Frontal cortex (tissue), 4 donors: Measurements from ENCODE around the gene NUAK2. TPM values are rescaled to one million over a fixed set of nuclear protein-coding genes. Genes with fewer than 3 reads are reported as not detected.

ENCODE experiments used
- DNase-seq, 2 donors: peaks; one replicate each; pipeline ENCODE4 v3.0.0; 2012; ENCODE audit warnings: low spot score in 2 of 2
- FAIRE-seq: peaks from 2 replicates; lab custom pipeline; 2012; peaks lifted over from hg19 to GRCh38; lab: Jason Lieb, UNC
- small RNA-seq: library from RNA; depleted of rRNA; stranded (forward); fragments of <200 nt; gene quantifications from one replicate; pipeline ENCODE3, GENCODE V24; 2014
- total RNA-seq: library from RNA; depleted of rRNA; stranded (reverse); fragments of >200 nt; gene quantifications from one replicate; pipeline ENCODE4 v1.2.3, GENCODE V29; 2014
- donor health status: control.
- donor health status: control.
- donor health status: control.

The NUAK2 gene
- total RNA-seq, 1 donor from 2014 or later, result 0.41 TPM

- no peak for FAIRE-seq
- DNase-seq, result no peak
Measured at GRCh38 chr1:205261946-205262691, 59.4 kb downstream of the NUAK2 start.

- no peak for FAIRE-seq
- no peak for DNase-seq
Measured at GRCh38 chr1:205260948-205261732, 60.4 kb downstream of the NUAK2 start.

GRCh38 chr1:205259998-205260397 lies 61.5 kb downstream of the NUAK2 start:
- DNase-seq (no peak), FAIRE-seq (no peak)

- no peak for FAIRE-seq
- DNase-seq, result no peak
Measured at GRCh38 chr1:205259324-205259832, 62.2 kb downstream of the NUAK2 start.

- DNase-seq, result peak; percentile 66 to 69
- FAIRE-seq, result no peak
Measured at GRCh38 chr1:205258719-205259118, 62.8 kb downstream of the NUAK2 start.

GRCh38 chr1:205258261-205258691 lies 63.3 kb downstream of the NUAK2 start:
- no peak for FAIRE-seq

GRCh38 chr1:205257735-205258134 lies 63.8 kb downstream of the NUAK2 start:
- DNase-seq (no peak), FAIRE-seq (no peak)

More at GRCh38 chr1:205258261-205258691, 63.3 kb downstream of the NUAK2 start:
- no peak for DNase-seq

- no peak for DNase-seq
- no peak for FAIRE-seq
Measured at GRCh38 chr1:205256951-205257625, 64.5 kb downstream of the NUAK2 start.

- FAIRE-seq (no peak), DNase-seq (peak; percentile 68 to 85)
Measured at GRCh38 chr1:205255941-205256780, 65.4 kb downstream of the NUAK2 start.

Small RNA genes lying within 50 kb of the gene (small RNA-seq; reads per million reads assigned to genes)
- gene SNRPGP10, result not detected

Other genes starting within 250 kb of the NUAK2 start
- 3.3 TPM for gene TMEM81, start 237.3 kb downstream of the NUAK2 start, total RNA-seq
- gene RBBP5, start 199.8 kb downstream of the NUAK2 start, total RNA-seq, result 23.2 TPM
- gene DSTYK, start 110.0 kb downstream of the NUAK2 start, total RNA-seq, result 18.3 TPM
- 33.0 TPM for gene TMCC2, start 93.8 kb downstream of the NUAK2 start, total RNA-seq
- 16.7 TPM for gene KLHDC8A, start 35.2 kb upstream of the NUAK2 start, total RNA-seq
- gene LEMD1, start 100.3 kb upstream of the NUAK2 start, total RNA-seq, result 2.4 TPM
- gene BLACAT1, start 134.3 kb upstream of the NUAK2 start, total RNA-seq, result 0.41 TPM
- 0.82 TPM for gene CDK18, start 182.9 kb upstream of the NUAK2 start, total RNA-seq